ENCODE measurements around the gene TCEAL9. TPM values are rescaled to one million over a fixed set of nuclear protein-coding genes. Genes with fewer than 3 reads are reported as not detected.
A peak's percentile ranks its signal among the peaks of the same experiment; 100 is the strongest.

TCEAL9 gene
- 10 to 100 TPM; 18.3 to 64.1 (median 26.5) TPM for total RNA-seq

- peak; percentile 63 for DNase-seq
- in situ Hi-C loops (cut with MboI; ENCODE audit: low pct_ligation_motif_present in 1 of 4, low pct_unique_long_range_greater_than_20kb in 1 of 4, low sequenced_read_pairs in 3 of 4) (no loop called here), intact Hi-C loops (cut with DNase I; ENCODE audit: low total_unique reads) (no loop called here)
- TF ChIP-seq POLR2AphosphoS5 (IDR thresholded peaks at IDR 0.05) (peak; percentile 89 to 93 (median 92)), CTCF (IDR thresholded peaks at IDR 0.05) (no peak), POLR2A (IDR thresholded peaks at IDR 0.05) (peak; percentile 80)
- WGBS, 2 donors (ENCODE audit: low coverage in 1 of 2): 17% methylated on average over 18 of the region's 18 CpGs; no CpG with 5 or more reads in 1 of the 2 donors
- no peaks in the 10 kb centered on the region for H3K9me3 ChIP-seq
- peak within 1 kb of the TSS; percentile 87 to 92 (median 88) for H3K27ac ChIP-seq
- no peaks in the 10 kb centered on the region for H3K4me1 ChIP-seq
- peak within 1 kb of the TSS; percentile 43 to 74 (median 64) for H3K4me3 ChIP-seq
- no peaks in the 10 kb centered on the region for H3K36me3 ChIP-seq
- H3K27me3 ChIP-seq: no peaks in the 10 kb centered on the region
Measured at GRCh38 chrX:103356130-103356798, at the start of gene TCEAL9. Gene TCEAL9 (plus strand): TSS chrX:103356506. CDS start chrX:103357685, 1,179 bp downstream.

- WGBS, 2 donors (ENCODE audit: low coverage in 1 of 2): 56% methylated on average over 30 of the region's 32 CpGs; no CpG with 5 or more reads in 1 of the 2 donors
- H3K4me3 ChIP-seq: peak overlapping the region; percentile 38 to 74 (median 48)
- TF ChIP-seq CTCF (IDR thresholded peaks at IDR 0.05): no peak
- no peak for TF ChIP-seq EP300 (IDR thresholded peaks at IDR 0.05; ENCODE audit: low read depth)
- no peak for TF ChIP-seq POLR2AphosphoS5 (IDR thresholded peaks at IDR 0.05)
- no peak for TF ChIP-seq POLR2A (IDR thresholded peaks at IDR 0.05)
Measured at GRCh38 chrX:103309860-103310554, 46.3 kb upstream of the TCEAL9 start.

GRCh38 chrX:103310555-103311398, 45.5 kb upstream of the TCEAL9 start, which contains the start of gene BEX2:
Gene BEX2 (minus strand): TSS chrX:103310990. CDS start chrX:103309976, 1,014 bp downstream.
- Histone ChIP-seq H3K4me3 (peak within 1 kb of the TSS; percentile 38 to 74 (median 48)), H3K36me3 (no peaks in the 10 kb centered on the region), H3K27ac (peak within 1 kb of the TSS in 2 of 4 donors; percentile 21 to 62), H3K9me3 (no peaks in the 10 kb centered on the region), H3K27me3 (no peaks in the 10 kb centered on the region), H3K4me1 (no peaks in the 10 kb centered on the region)
- in situ Hi-C loops (cut with MboI; ENCODE audit: low pct_ligation_motif_present in 1 of 4, low pct_unique_long_range_greater_than_20kb in 1 of 4, low sequenced_read_pairs in 3 of 4) (no loop called here), intact Hi-C loops (cut with DNase I; ENCODE audit: low total_unique reads) (no loop called here)
- TF ChIP-seq EP300 (IDR thresholded peaks at IDR 0.05; ENCODE audit: low read depth): no peak
- peak; percentile 66 for TF ChIP-seq POLR2A (IDR thresholded peaks at IDR 0.05)
- no peak for TF ChIP-seq CTCF (IDR thresholded peaks at IDR 0.05)
- peak; percentile 63 to 81 (median 80) for TF ChIP-seq POLR2AphosphoS5 (IDR thresholded peaks at IDR 0.05)
- peak; percentile 86 for DNase-seq
- 47 to 50% methylated on average over 1 to 41 of the region's 52 CpGs for WGBS, 2 donors (ENCODE audit: low coverage in 1 of 2)

More at GRCh38 chrX:103309860-103310554, 46.3 kb upstream of the TCEAL9 start:
- in situ Hi-C loops (cut with MboI; ENCODE audit: low pct_ligation_motif_present in 1 of 4, low pct_unique_long_range_greater_than_20kb in 1 of 4, low sequenced_read_pairs in 3 of 4) (no loop called here), intact Hi-C loops (cut with DNase I; ENCODE audit: low total_unique reads) (no loop called here)
- DNase-seq: no peak
- no peaks in the 10 kb centered on the region for H3K27me3 ChIP-seq
- peak overlapping the region in 1 of 4 donors; percentile 62 for H3K27ac ChIP-seq
- no peaks in the 10 kb centered on the region for H3K4me1 ChIP-seq
- no peaks in the 10 kb centered on the region for H3K36me3 ChIP-seq
- H3K9me3 ChIP-seq: no peaks in the 10 kb centered on the region

GRCh38 chrX:103311399-103311780, 44.9 kb upstream of the TCEAL9 start:
- TF ChIP-seq CTCF (IDR thresholded peaks at IDR 0.05) (no peak), POLR2A (IDR thresholded peaks at IDR 0.05) (no peak), POLR2AphosphoS5 (IDR thresholded peaks at IDR 0.05) (no peak), EP300 (IDR thresholded peaks at IDR 0.05; ENCODE audit: low read depth) (no peak)
- in situ Hi-C loops (cut with MboI; ENCODE audit: low pct_ligation_motif_present in 1 of 4, low pct_unique_long_range_greater_than_20kb in 1 of 4, low sequenced_read_pairs in 3 of 4): no loop called here
- 54 to 65% methylated on average over 3 of the region's 3 CpGs for WGBS, 2 donors (ENCODE audit: low coverage in 1 of 2)
- Histone ChIP-seq H3K27ac (no peak overlapping the region), H3K36me3 (no peaks in the 10 kb centered on the region), H3K4me3 (peak overlapping the region in 1 of 4 donors; percentile 74), H3K4me1 (no peaks in the 10 kb centered on the region), H3K9me3 (no peaks in the 10 kb centered on the region), H3K27me3 (no peaks in the 10 kb centered on the region)
- intact Hi-C loops (cut with DNase I; ENCODE audit: low total_unique reads): no loop called here
- DNase-seq: no peak

All from transverse colon (tissue), 4 donors.